GM12865 (cell line): Measurements from ENCODE around the gene SSH2.
A peak's percentile ranks its signal among the peaks of the same experiment; 100 is the strongest.

Source experiments
- DNase-seq: peaks from one replicate; pipeline ENCODE4 v3.0.0; 2010; ENCODE audit warnings: low read depth
- H3K4me3 ChIP-seq: 2 replicates; pipeline ENCODE4 v1.5.1; 2011; ENCODE audit warnings: mild to moderate bottlenecking, low read depth, low read length, control low read depth
- CTCF ChIP-seq: IDR thresholded peaks from 2 replicates; pipeline ENCODE4 v1.5.1; 2011; ENCODE audit warnings: low read length, control low read depth, low read depth, inconsistent platforms; ENCODE audit not compliant: insufficient read depth; ENCODE audit errors: missing control alignments

SSH2 gene

GRCh38 chr17:29623283-29623647 lies 306.8 kb downstream of the SSH2 start:
- H3K4me3 ChIP-seq = peak overlapping the region; percentile 64
- no peak for DNase-seq
- no peak for TF ChIP-seq CTCF

- peak; percentile 63 for DNase-seq
- no peak for TF ChIP-seq CTCF
- peak within 1 kb of the TSS; percentile 64 for H3K4me3 ChIP-seq
Observed at GRCh38 chr17:29622337-29623282, 307.4 kb downstream of the SSH2 start, which contains the start of gene CORO6. Gene CORO6, minus strand, starts transcription at chr17:29622912. Its CDS starts 1,491 bp downstream, at chr17:29621421.

GRCh38 chr17:29621751-29622194 lies 308.3 kb downstream of the SSH2 start:
- DNase-seq = no peak
- TF ChIP-seq CTCF = no peak
- no peak overlapping the region for H3K4me3 ChIP-seq

- H3K4me3 ChIP-seq = no peak overlapping the region
- no peak for TF ChIP-seq CTCF
- DNase-seq = no peak
Observed at GRCh38 chr17:29620779-29621500, 309.1 kb downstream of the SSH2 start.

- no peak for TF ChIP-seq CTCF
- no peak for DNase-seq
- no peak overlapping the region for H3K4me3 ChIP-seq
Observed at GRCh38 chr17:29620271-29620670, 309.8 kb downstream of the SSH2 start.

- H3K4me3 ChIP-seq = no peak overlapping the region
- DNase-seq = no peak
- TF ChIP-seq CTCF = peak; percentile 20
Observed at GRCh38 chr17:29619251-29619650, 310.8 kb downstream of the SSH2 start.
